ENCODE results near the gene PCDHGB7. TPM values are rescaled to one million over a fixed set of nuclear protein-coding genes. Genes with fewer than 3 reads are reported as not detected.

PCDHGB7 gene
- polyA plus RNA-seq, 1 experiment = 9.6 TPM

DNA sequence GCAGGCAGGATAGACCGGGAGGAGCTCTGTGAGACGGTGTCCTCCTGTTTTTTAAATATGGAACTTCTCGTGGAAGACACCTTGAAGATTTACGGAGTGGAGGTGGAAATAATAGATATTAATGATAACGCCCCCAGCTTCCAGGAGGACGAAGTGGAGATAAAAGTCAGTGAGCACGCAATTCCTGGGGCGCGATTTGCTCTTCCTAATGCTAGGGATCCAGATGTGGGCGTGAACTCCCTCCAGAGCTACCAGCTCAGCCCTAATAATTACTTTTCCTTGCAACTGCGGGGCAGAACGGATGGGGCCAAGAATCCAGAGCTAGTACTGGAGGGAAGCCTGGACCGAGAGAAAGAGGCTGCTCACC lies 4.0 kb downstream of the PCDHGB7 start:
- H3K36me3 ChIP-seq (ENCODE audit: control insufficient read depth, insufficient read depth, low read length) = peaks cover 3% of the 10 kb centered on the region; the same call in 1 of the 2 replicates
- peak overlapping the region; percentile 47 for H3K4me3 ChIP-seq (ENCODE audit: low read depth, low read length)
- no peak for DNase-seq (ENCODE audit: low read depth)
- TF ChIP-seq, protein P1, sequence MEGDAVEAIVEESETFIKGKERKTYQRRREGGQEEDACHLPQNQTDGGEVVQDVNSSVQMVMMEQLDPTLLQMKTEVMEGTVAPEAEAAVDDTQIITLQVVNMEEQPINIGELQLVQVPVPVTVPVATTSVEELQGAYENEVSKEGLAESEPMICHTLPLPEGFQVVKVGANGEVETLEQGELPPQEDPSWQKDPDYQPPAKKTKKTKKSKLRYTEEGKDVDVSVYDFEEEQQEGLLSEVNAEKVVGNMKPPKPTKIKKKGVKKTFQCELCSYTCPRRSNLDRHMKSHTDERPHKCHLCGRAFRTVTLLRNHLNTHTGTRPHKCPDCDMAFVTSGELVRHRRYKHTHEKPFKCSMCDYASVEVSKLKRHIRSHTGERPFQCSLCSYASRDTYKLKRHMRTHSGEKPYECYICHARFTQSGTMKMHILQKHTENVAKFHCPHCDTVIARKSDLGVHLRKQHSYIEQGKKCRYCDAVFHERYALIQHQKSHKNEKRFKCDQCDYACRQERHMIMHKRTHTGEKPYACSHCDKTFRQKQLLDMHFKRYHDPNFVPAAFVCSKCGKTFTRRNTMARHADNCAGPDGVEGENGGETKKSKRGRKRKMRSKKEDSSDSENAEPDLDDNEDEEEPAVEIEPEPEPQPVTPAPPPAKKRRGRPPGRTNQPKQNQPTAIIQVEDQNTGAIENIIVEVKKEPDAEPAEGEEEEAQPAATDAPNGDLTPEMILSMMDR (IDR thresholded peaks at IDR 0.05; ENCODE audit: insufficient read depth, low read depth, low read length) = no peak
- ChIA-PET POLR2A (no interaction called here), CTCF (interaction anchor here (0.7 to 7.6 kb wide), 30 partner anchors 9 to 145 kb away, joined by 3 to 112 read pairs (median 4); partner anchors contain the start of genes PCDHGA10, PCDHGA12, PCDHGA5 and PCDHGA8)
- no peaks in the 10 kb centered on the region for H3K27me3 ChIP-seq (ENCODE audit: control insufficient read depth, insufficient read depth, low read length)

DNA sequence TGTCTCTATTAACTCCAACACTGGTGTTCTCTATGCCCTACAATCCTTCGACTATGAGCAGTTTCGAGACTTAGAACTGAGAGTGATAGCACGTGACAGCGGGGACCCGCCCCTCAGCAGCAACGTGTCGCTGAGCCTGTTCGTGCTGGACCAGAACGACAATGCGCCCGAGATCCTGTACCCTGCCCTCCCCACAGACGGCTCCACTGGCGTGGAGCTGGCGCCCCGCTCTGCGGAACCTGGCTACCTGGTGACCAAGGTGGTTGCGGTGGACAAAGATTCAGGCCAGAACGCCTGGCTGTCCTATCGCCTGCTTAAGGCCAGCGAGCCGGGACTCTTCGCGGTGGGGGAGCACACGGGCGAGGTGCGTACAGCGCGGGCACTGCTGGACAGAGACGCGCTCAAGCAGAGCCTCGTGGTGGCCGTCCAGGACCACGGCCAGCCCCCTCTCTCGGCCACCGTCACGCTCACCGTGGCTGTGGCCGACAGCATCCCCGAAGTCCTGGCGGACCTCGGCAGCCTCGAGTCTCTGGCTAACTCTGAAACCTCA lies 5.3 kb downstream of the PCDHGB7 start:
- H3K36me3 ChIP-seq (ENCODE audit: control insufficient read depth, insufficient read depth, low read length) = peaks cover 3% of the 10 kb centered on the region
- H3K27me3 ChIP-seq (ENCODE audit: control insufficient read depth, insufficient read depth, low read length) = no peaks in the 10 kb centered on the region
- CTCF ChIA-PET = interaction anchor here (0.6 to 7.6 kb wide), 3 partner anchors 102 to 136 kb away, joined by 3 to 112 read pairs (median 6); no protein-coding TSS in a partner anchor
- TF ChIP-seq, protein P1 (IDR thresholded peaks at IDR 0.05; ENCODE audit: insufficient read depth, low read depth, low read length) = no peak
- POLR2A ChIA-PET = no interaction called here
- H3K4me3 ChIP-seq (ENCODE audit: low read depth, low read length) = no peak overlapping the region
- no peak for DNase-seq (ENCODE audit: low read depth)

DNA sequence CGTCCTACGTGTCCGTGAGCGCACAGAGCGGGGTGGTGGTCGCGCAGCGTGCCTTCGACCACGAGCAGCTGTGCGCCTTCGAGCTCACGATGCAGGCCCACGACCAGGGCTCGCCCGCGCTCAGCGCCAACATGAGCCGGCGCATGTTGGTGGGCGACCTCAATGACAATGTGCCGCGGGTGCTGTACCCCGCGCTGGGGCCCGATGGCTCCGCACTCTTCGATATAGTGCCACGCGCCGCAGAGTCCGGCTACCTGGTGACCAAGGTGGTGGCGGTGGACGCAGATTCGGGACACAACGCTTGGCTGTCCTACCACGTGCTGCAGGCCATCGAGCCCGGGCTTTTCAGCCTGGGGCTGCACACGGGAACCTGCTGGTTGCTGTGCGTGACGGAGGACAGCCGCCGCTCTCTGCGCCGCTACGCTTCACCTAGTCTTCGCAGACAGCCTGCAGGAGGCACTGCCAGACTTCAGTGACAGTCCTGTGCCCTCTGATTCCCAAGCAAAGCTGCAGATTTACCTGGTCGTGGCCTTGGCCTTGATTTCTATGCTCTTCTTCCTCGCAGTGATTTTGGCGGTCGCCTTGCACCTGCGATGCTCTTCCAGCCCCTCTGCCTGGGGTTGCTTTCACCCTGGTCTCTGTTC lies 10.4 kb downstream of the PCDHGB7 start:
- Histone ChIP-seq H3K4me3 (ENCODE audit: low read depth, low read length) (no peak overlapping the region), H3K27me3 (ENCODE audit: control insufficient read depth, insufficient read depth, low read length) (no peaks in the 10 kb centered on the region), H3K36me3 (ENCODE audit: control insufficient read depth, insufficient read depth, low read length) (no peaks in the 10 kb centered on the region; the same call in none of the 2 replicates)
- ChIA-PET POLR2A (no interaction called here), CTCF (interaction anchor here (0.6 to 5.2 kb wide), 3 partner anchors 15 to 130 kb away, joined by 3 to 72 read pairs (median 4); no protein-coding TSS in a partner anchor)
- TF ChIP-seq, protein P1 (IDR thresholded peaks at IDR 0.05; ENCODE audit: insufficient read depth, low read depth, low read length) = no peak
- no peak for DNase-seq (ENCODE audit: low read depth)

DNA sequence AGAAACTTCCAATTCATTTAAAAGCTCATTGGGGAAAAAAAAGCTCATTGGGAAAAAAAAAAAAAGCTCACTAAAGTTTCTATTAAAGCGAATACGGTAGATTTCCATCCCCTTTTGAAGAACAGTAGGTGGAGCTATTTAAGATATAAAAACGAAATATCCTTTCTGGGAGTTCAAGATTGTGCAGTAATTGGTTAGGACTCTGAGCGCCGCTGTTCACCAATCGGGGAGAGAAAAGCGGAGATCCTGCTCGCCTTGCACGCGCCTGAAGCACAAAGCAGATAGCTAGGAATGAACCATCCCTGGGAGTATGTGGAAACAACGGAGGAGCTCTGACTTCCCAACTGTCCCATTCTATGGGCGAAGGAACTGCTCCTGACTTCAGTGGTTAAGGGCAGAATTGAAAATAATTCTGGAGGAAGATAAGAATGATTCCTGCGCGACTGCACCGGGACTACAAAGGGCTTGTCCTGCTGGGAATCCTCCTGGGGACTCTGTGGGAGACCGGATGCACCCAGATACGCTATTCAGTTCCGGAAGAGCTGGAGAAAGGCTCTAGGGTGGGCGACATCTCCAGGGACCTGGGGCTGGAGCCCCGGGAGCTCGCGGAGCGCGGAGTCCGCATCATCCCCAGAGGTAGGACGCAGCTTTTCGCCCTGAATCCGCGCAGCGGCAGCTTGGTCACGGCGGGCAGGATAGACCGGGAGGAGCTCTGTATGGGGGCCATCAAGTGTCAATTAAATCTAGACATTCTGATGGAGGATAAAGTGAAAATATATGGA lies 13.0 kb downstream of the PCDHGB7 start, which contains the start of gene PCDHGA12:
Gene PCDHGA12 (plus strand): TSS at position 176 of the 782 bp plus-strand sequence. CDS start 253 bp downstream, at position 429.
- peak within 1 kb of the TSS; percentile 39 for H3K4me3 ChIP-seq (ENCODE audit: low read depth, low read length)
- TF ChIP-seq, protein P1 (IDR thresholded peaks at IDR 0.05; ENCODE audit: insufficient read depth, low read depth, low read length) = peak; percentile 59
- no peak for DNase-seq (ENCODE audit: low read depth)
- no peaks in the 10 kb centered on the region for H3K27me3 ChIP-seq (ENCODE audit: control insufficient read depth, insufficient read depth, low read length)
- no peaks in the 10 kb centered on the region; the same call in none of the 2 replicates for H3K36me3 ChIP-seq (ENCODE audit: control insufficient read depth, insufficient read depth, low read length)
- ChIA-PET CTCF (interaction anchor here (0.6 to 5.2 kb wide), 26 partner anchors 8 to 143 kb away, joined by 3 to 72 read pairs (median 4); partner anchors contain the start of genes PCDHGA11, PCDHGA3, PCDHGB7 and PCDHGC3), POLR2A (interaction anchor here (0.6 to 1.5 kb wide), 3 partner anchors 11 to 46 kb away, joined by 4 to 7 read pairs (median 5); no protein-coding TSS in a partner anchor)

Measured in BJ (cell line).